NCI-H748 treated with DMSO at 0.1 percent for 48 hours (cell line): Measurements from ENCODE around the gene GSTO2.

Experiments
- DNase-seq: peaks from one replicate; lab custom pipeline; 2025; lab: John Stamatoyannopoulos, UW

The GSTO2 gene

DNA sequence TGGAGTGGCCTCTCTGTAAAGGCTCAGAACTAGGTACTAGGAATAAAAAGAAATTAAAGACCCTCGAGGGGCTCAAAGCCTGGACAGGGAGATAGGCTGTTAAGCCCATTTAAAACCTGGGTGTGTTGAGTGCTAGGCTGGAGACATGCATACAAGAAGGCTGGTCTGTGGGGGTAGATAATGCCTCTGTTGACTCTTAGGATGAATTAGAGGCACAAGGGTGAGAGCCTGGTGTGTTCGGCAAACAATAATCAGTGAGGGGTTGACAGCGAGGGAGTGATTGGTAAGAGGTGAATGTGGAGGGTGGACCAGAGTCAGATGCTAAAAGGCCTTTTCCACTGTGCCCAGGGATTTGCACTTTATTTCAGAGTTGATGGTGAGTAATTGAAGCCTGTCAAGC, 12.7 kb downstream of the GSTO2 start:
- DNase-seq = peak; percentile 52

DNA sequence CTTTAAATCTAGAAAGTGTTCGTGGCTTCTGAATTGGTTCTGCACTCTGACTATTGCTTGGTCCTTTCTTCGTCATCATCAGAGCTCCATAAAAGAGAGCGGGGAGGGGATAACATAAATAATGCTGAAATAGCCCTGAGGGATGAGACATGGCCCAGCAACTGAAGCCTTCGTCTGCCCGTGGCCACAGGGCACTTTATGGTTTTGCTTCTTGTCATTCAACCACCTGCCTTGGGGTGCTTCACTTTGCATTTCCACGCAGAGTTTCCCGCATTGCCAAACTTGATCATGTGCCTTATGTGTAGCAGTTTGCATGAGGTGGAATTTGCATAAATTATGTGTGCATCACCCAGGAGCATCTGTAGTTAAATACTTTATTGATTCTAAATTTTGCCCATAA, 15.9 kb downstream of the GSTO2 start:
- DNase-seq = no peak

DNA sequence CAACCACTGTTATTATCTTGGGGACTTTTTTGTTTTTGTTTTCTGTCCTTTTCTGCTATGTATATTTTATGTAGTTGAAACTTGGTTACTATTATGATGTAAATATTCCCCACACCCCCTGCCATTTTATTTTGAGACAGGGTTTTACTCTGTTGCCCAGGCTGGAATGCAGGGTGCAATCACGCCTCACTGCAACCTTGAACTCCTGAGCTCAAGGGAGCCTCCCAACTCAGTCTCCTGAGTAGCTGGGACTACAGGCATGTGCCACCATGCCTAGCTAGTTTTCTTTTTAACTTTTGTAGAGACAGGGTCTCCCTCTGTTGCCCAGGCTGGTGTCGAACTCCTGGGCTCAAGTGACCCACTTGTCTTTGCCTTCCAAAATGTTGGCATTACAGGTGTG, 18.0 kb downstream of the GSTO2 start:
- DNase-seq = no peak

DNA sequence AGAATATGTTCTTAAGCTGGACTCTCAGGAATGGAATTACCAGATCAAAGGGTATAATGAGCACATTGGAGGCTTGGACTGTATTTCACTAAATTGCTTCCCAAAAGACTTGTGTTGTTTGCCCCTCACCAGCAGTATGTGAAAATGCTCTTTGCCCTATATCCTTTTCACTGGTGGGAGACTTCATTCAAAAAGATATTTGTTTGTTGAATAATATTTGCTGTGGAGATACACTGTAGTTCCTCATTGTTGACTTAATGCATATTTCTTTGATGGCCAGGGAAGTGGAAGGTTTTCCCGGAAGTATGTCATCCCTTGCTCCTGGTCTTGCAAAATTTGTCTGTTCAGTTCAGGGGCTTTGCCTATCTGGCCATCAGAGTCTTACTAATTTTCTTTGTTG, 19.4 kb downstream of the GSTO2 start:
- DNase-seq = no peak

DNA sequence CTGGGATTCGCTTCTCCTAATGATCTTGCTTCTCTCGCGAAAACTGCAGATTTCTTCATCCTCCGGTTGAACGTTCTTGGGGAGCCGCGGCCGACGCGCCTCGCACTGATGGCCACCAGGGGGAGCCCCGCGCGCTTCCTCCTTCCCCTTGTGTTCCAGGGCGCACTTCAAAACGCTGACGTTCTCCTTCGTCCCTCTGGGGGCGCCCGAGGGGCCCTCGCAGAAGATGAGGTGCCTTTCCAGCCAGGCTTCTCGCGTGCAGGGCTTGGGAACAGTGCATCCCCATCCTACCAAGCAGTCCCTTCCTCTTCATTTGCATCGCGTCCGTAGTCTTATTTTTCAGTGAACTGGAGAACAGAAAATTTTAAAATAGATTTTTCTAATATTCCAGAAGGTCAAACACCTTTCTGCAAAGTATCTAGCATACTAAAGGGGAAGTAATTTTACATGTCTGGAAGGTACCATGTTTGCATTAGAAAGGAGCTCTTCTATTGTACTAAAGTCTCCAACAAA, 22.5 kb downstream of the GSTO2 start:
- peak; percentile 66 for DNase-seq

DNA sequence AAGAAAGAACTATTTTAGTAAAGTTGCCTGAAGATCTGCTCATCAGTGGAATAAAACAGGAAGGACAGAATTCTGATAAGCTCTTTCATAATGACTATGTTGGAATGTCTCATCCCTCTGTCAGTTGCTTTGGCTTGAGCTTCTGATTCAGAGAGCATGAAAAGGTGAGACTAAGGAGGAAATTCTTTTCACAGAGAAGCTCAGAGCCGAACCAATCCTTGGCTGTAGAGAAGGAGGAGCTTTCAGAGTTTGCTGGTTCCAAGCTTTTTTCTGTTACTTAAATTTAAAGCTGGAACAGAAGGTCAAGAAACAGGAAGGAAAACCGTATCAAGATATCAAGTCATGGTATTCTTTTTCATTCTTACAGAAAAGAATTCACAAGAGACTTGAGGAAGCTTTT, 24.0 kb downstream of the GSTO2 start:
- DNase-seq = no peak

DNA sequence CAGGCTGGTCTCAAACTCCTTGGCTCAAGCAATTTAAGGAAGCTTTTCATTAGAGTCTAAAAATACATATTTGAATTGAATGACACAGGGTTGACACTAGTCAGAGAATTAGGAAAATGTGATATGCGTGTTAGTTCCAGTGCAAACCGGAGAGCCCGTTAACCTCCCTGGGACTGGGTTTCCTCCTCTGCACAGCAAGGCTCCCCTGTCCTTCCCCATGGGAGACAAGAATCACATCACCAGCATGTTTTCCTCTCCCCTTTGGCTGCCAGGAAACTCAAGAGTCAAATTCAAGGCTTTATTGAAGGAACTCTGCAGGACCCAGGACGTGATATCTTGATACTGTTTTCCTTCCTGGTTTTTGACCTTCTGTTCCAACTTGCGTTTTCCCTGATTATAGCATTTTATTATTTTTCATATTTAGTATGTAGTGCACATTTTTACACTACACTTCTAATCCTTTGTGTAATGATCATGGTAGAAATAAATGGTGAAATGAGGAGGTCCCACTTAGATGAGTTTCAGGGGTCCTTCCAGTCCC, 24.9 kb downstream of the GSTO2 start:
- DNase-seq = no peak

DNA sequence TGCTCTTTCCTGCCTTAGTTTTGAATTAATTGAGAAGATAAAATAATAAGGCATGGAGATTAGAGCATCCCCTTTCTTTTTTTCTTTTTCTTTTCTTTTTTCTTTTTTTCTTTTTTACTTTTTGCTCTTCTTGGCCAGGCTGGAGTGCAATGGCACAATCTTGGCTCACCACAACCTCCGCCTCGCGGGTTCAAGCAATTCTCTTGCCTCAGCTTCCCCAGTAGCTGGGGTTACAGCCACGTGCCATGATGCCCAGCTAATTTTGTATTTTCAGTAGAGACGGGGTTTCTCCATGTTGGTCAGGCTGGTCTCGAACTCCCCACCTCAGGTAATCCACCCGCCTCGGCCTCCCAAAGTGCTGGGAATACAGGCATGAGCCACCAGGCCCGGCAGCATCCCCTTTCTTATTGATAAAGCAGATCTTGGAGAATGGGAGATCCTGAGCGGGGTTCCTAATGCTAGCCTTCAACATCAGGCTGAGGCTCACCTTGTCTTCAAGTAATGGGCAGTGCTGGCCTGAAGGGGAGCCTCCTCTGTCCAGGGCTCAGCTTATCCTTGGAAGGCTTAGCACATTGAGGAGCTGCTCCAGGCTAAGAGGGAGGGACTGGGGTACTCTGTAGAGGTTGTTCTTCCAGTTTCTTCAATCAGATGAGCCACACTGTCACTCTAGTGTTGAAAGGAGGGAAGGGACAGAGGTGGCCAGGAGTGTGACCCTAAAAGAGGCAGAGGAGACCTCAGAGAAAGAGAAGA, 27.9 kb downstream of the GSTO2 start:
- no peak for DNase-seq

DNA sequence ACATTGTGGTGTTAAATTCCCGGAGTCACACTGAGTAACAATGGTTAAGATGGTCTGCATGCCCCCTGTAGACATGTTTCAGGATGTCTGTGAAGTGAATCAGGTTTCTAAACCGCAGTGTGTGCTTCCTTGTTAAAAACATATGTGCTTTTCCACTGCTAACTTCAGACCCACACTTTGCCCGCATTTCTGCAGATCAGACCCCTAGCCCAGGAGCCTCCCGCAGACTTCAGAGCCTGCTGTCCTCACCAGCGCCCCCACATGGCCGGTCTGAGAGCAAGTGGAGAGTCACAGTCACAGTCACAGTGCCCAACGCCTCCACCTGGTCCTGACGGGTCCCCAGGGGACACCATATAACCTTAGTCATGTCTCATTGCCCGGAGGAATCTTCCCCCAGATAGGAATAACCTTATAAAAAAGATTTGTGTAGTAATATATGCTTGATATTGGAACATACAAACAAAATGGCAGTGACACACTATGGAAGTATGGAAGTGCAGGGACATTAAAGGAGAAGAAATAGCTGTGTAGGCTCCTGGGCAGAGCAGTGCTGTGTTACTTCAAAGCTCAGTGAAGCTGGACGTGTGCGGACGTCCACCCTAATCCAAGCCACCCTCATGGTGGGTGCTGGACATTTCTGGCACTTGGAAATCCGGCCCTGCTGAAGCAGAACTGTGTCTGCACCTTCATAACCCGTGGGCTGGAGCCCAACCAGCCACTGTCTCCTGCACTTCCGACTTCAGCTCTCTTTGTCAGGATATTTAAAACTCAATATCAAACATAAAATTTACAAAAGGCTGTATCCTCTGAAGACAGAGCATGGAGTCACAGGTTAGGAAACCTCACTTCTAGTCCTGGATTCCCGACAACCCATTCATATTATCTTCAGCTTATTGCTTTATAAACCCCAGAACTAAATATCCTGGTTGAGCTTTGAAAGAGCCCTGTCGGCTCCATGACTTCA, 29.0 kb downstream of the GSTO2 start:
- DNase-seq = no peak

DNA sequence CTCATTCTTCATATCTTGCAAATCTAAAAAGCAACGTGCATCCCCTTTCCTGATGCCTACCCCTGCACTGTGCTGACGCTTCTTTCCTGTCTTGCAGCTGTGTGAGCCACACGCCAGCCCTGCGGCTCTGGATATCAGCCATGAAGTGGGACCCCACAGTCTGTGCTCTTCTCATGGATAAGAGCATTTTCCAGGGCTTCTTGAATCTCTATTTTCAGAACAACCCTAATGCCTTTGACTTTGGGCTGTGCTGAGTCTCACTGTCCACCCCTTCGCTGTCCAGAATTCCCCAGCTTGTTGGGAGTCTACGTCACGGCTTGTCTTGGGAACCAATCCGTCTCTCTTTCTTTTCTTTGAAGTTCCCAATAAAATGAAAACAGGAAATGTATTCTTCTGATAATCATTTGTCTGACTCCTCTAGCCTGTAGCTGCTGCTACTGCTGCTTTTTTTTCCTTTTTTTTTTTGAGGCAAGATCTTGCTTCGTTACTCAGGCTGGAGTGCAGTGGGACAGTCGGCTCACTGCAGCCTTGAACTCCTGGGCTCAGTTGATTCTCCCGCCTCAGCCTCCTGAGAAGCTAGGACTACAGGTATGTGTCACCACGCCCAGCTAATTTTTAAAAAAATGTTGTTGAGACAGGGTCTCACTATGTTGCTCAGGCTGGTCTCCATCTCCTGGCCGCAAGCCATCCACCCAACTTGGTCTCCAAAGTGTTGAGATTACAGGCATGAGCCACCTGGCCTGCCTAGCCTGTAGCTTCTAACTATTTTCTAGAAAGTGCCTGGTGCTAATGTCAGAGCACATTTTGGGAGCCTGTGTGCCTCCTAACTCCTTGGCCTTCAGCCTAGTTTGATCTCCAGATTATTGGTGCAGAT, 30.3 kb downstream of the GSTO2 start:
- no peak for DNase-seq

DNA sequence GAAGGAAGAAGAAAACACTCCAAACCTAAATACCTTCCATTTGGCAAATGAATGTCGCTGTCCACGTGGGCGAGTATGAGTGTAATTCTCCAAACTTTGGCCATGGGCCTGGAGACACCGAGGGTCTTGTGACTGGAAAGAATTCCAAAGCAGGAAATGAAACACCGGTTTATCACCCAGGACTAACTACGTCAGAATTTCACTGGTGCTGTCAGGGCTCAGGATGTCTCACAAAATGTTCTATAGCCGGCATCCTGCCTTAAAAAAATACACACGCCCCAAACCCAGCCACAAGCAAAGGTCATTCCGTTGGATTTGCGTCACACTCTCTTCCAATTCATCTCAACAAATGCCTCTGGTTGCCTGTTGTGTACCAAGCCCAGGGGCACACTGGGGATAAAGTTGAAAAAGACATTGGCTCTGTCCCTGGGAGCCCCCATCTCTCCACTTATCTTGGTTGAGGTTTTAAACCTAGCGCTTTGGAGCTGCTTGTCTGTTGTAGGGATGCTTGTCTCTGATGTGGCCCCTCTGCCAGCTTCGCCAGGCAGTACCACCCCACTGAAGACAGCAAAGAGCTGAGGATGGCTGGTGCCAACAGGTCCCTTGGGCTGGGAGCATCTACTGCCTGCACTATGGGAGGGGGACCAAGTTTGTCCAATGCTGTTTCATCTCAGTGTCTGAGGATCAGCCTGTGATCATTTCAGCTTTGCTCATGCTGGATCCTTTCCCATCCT, 31.2 kb downstream of the GSTO2 start:
- no peak for DNase-seq

DNA sequence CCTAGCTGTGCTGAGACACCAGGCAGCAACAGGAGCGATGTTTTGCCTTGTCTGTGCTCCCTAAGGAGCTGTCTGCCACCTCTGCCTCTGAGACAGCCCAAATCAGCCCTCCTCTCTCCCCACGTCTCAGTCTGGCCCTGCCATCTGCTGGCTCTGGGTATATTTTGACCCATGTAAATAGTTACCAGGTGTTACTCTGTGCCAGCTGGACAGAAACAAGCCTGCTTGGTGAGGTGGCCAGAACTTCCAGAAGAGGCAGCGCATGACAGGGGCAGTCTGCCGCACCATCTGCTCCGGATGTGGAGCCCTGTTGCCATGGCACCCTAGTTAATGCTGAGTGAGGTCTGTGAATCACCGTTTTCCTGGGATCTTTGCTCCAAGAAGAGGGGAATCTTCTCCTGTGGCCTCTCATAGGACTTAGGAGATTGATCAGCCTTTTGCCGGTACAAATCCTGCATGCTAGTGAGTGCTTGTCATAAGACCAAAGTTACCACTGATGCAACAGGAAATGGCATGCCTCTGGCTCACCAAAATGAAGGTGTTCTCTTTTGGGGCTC, 31.8 kb downstream of the GSTO2 start:
- peak; percentile 57 for DNase-seq

DNA sequence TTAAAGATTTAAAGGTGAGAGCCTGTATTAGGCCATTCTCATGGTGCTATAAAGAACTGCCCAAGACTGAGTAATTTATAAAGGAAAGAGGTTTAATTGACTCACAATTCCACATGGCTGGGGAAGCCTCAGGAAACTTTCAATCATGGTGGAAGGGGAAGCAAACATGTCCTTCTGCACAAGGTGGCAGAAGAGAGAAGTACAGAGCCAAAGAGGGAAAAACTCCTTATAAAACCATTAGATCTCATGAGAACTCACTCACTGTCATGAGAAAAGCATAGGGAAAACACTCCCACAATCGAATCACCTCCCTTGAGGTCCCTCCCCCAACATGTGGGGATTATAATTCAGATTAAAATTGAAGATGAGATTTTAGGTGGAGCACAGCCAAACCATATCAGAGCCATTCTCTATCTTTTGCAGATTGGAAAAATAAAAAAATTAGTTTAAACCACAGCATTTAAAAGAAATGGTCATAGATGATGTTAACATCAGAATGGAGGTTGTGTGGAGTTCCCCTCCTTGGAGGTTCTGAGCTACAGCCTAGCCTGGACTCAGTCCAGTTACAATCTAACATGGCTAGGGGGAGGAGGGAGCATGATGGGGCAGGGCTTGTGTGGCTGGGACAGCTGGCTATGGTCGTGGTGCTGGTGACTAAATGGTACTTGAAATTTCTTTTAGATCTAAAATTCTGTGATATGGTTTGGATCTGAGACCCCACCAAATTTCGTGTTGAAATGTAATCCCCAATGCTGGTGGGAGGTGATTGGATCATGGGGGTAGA, 33.1 kb downstream of the GSTO2 start:
- no peak for DNase-seq

DNA sequence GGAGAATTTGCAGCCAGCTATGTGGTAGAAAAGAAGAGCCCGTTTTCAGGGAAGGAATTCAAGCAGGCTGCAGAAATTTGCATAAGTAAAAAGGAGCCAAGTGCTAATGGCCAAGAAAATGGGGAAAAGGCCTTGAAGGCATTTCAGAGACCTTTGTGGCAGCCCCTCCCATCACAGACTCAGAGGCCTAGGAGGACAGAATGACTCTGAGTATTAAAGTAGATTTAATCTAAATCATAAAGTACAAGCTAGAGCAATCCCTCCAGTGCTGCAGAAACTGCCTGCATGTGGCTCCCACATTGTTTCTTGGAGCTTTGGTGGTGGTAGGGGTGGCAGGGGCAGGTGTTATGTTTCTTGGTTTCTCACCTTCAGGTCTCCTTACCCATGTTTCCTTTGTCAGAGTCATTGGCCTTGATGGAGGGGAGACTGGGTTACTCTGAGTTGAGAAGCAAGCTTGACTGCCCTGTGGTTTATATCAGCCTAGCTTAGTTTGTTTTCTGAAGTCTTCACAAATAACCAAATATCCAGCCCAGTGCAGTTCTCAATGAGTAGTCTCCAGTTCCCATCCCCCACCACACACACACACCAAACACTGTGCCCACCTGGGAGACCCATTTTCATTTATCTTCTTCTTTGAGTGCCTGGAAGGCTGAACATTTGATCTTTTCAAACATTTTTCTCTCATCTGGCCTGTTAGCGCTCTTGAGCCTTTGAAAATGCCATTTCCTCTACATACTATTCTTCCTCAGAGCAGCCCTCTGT, 34.8 kb downstream of the GSTO2 start:
- no peak for DNase-seq

DNA sequence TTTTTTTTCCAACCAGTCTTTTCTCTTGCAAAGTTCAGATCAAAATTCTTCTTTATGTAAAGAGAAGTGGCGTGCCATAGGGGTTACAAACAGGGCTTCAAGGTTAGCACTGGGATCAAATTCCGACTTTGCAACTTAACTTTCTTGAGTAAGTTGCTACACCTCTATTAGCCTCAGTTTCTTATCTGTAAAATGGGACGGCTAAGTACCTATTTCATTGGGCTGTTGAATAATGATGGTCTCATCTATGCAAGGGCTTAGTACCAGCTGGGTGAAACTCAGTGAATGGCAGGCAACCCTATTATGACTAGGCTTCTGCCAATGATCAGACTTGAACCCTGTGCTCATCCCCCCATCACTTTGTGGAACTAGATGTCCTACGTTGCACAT, 35.4 kb downstream of the GSTO2 start:
- DNase-seq = no peak

DNA sequence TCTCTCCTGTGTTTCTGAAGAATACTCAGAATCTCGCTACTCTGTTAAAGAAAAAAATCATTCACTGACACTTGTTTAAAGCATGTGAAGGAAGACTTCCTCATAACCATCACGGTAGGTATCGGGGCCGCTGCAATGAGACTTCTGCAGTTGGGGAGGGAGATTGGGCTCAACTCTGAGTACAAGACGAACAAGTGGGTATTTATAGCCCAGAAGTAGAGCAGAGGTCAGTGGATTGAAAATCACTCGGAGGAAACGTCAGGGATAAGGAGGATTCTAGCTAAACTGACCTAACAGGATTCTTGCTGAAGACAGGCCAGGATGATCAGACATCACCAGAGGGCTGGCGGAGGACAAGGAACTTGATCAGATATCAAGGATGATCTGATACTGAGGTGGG, 35.9 kb downstream of the GSTO2 start:
- no peak for DNase-seq

DNA sequence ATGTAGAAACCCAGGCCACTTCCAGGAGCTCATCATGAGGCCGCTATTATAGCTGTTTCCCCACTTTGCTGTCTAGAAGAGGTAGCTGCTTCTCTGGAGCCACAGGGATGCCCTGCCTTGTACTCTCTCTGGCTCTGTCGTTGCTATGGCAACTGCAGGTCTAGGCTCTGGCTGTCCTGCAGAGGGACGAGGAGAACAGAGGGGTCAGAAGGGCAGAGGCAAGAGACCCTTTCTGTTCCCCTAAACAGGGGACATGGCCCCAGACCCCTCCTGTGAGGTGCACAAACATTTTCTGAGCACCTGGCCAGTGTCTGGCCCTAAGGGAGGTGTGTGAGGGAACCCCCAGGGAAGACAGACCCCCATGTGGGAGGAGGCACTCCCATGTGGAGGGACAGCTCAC, 37.9 kb downstream of the GSTO2 start:
- DNase-seq = no peak

DNA sequence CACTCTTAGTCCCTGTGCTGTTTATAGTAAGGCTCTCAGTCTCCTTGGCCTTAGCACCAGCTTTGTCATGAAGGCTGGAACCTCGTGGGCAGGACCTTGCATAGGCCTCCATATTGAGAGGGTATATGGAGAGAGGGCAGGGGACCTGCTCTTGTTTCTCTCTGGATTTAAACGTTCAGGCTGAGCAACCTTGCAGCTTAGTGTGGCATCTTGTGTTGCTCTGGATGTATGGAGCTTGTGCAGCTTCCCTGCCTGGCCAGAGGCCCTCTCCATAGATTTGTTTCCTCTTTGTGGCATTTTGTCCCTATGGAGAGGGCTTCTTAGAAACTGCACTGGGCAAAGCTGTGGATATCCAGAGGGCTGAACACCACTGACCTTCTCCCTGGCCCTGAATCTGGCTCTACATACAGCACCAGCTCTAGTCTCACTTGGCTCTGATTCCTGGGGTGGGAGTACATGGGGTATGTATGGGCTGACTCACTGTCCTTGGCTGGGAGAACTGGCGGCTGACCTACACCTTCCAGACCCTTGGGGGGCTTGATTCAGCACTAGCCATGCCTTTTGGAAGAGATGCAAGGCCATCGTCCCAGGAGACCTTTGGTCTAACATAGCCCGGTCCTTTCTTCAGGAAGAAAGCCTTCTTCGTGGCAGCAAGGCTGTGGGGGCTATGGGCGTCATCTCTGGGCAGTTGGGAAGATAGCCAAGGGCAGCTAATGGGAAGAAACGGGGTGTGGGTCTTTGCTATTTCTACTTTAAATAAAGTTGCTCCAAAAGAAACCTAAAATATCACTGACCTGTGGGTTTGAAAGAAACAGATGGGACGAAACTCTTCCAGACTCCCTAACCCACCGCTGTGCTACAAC, 38.8 kb downstream of the GSTO2 start:
- no peak for DNase-seq
